Peyer's patch (tissue), 4 donors: ENCODE measurements around the gene BCLAF1.

Experiments used
- CTCF ChIP-seq, 6 experiments: fragments of 450-650 bp in 4 of 6; fragments of 200-600 bp in 2 of 6; sonication (generic) in 1 of 6; IDR thresholded peaks; one replicate each; pipeline ENCODE4 v1.5.1; 2017 to 2019; ENCODE audit warnings: antibody characterized with exemption in 6 of 6, mild to moderate bottlenecking in 3 of 6, moderate library complexity in 1 of 6
- POLR2A ChIP-seq, 2 donors: fragments of 450-650 bp; IDR thresholded peaks; one replicate each; pipeline ENCODE4 v1.5.1; 2017; ENCODE audit warnings: antibody characterized with exemption in 2 of 2, mild to moderate bottlenecking in 2 of 2, moderate library complexity in 2 of 2

- no peak for TF ChIP-seq POLR2A (IDR thresholded peaks at IDR 0.05)
- TF ChIP-seq CTCF (IDR thresholded peaks at IDR 0.05), result no peak
Observed at GRCh38 chr6:136337121-136337520, 47.5 kb upstream of the BCLAF1 start.
